SK-N-SH treated with all-trans-retinoic acid at 6 μM for 48 hours (cell line): ENCODE results near the gene LRIG2.

Source experiments
- ATAC-seq: fragments of 200-7000 bp; cut with Tn5 transposase; 3 replicates; pipeline ENCODE4 v1.9.1; 2020; ENCODE audit warnings: mild to moderate bottlenecking, moderate library complexity
- ARNTL ChIP-seq: fragments of 450-650 bp; formaldehyde crosslinking; IDR thresholded peaks from 2 replicates; pipeline ENCODE4 v1.5.0; 2020; ENCODE audit warnings: low read depth, mild to moderate bottlenecking, moderate library complexity, borderline replicate concordance
- CREB5 ChIP-seq: fragments of 250-450 bp; sonication (Bioruptor Pico); IDR thresholded peaks from 2 replicates; pipeline ENCODE4 v1.5.1; 2020; ENCODE audit warnings: low read depth, mild to moderate bottlenecking, moderate library complexity
- CSDC2 ChIP-seq: fragments of 250-450 bp; sonication (Bioruptor Pico); IDR thresholded peaks from 2 replicates; pipeline ENCODE4 v1.5.0; 2020; ENCODE audit warnings: mild to moderate bottlenecking, moderate library complexity
- CSRNP3 ChIP-seq: fragments of 250-450 bp; sonication (Bioruptor Pico); IDR thresholded peaks from 2 replicates; pipeline ENCODE4 v1.5.1; 2021; ENCODE audit warnings: mild to moderate bottlenecking, moderate library complexity
- ESRRG ChIP-seq: fragments of 250-450 bp; sonication (Bioruptor Pico); IDR thresholded peaks from 2 replicates; pipeline ENCODE4 v1.6.1; 2021; ENCODE audit warnings: mild to moderate bottlenecking
- GLIS3 ChIP-seq: fragments of 250-450 bp; sonication (Bioruptor Pico); IDR thresholded peaks from 2 replicates; pipeline ENCODE4 v1.5.0; 2020; ENCODE audit warnings: mild to moderate bottlenecking, moderate library complexity
- ISL1 ChIP-seq: fragments of 250-450 bp; sonication (Bioruptor Pico); IDR thresholded peaks from 2 replicates; pipeline ENCODE4 v2.1.2; 2022; ENCODE audit warnings: mild to moderate bottlenecking, moderate library complexity
- PATZ1 ChIP-seq: fragments of 250-450 bp; sonication (Bioruptor Pico); IDR thresholded peaks from 2 replicates; pipeline ENCODE4 v1.8.0; 2020; ENCODE audit warnings: mild to moderate bottlenecking, moderate library complexity, borderline replicate concordance
- POU6F1 ChIP-seq: fragments of 250-450 bp; sonication (Bioruptor Pico); IDR thresholded peaks from 2 replicates; pipeline ENCODE4 v1.8.0; 2021; ENCODE audit warnings: low read depth, mild to moderate bottlenecking, moderate library complexity, borderline replicate concordance
- PPARA ChIP-seq: fragments of 250-450 bp; sonication (Bioruptor Pico); IDR thresholded peaks from 2 replicates; pipeline ENCODE4 v1.5.0; 2020; ENCODE audit warnings: mild to moderate bottlenecking, borderline replicate concordance
- RARB ChIP-seq: fragments of 250-450 bp; sonication (Bioruptor Pico); IDR thresholded peaks from 2 replicates; pipeline ENCODE4 v1.8.0; 2021; ENCODE audit warnings: mild to moderate bottlenecking, moderate library complexity
- SNAI2 ChIP-seq: fragments of 250-450 bp; sonication (Bioruptor Pico); IDR thresholded peaks from 2 replicates; pipeline ENCODE4 v1.5.0; 2020; ENCODE audit warnings: mild to moderate bottlenecking, moderate library complexity
- TOX ChIP-seq: fragments of 250-450 bp; sonication (Bioruptor Pico); IDR thresholded peaks from 2 replicates; pipeline ENCODE4 v1.8.0; 2021; ENCODE audit warnings: mild to moderate bottlenecking, moderate library complexity, borderline replicate concordance
- TSHZ2 ChIP-seq: fragments of 250-450 bp; sonication (Bioruptor Pico); IDR thresholded peaks from 2 replicates; pipeline ENCODE4 v1.5.0; 2020; ENCODE audit warnings: mild to moderate bottlenecking, moderate library complexity
- ZC3H10 ChIP-seq: fragments of 250-450 bp; sonication (Bioruptor Pico); IDR thresholded peaks from 2 replicates; pipeline ENCODE4 v1.5.1; 2021; ENCODE audit warnings: mild to moderate bottlenecking, moderate library complexity
- ZFP3 ChIP-seq: fragments of 250-450 bp; sonication (Bioruptor Pico); IDR thresholded peaks from 2 replicates; pipeline ENCODE4 v1.5.0; 2020; ENCODE audit warnings: mild to moderate bottlenecking, moderate library complexity
- ZFP30 ChIP-seq: fragments of 450-650 bp; formaldehyde crosslinking; IDR thresholded peaks from 2 replicates; pipeline ENCODE4 v1.5.0; 2022; ENCODE audit warnings: mild to moderate bottlenecking, moderate library complexity
- ZNF565 ChIP-seq: fragments of 450-650 bp; formaldehyde crosslinking; conservative IDR thresholded peaks from 2 replicates; pipeline ENCODE4 v1.5.0; 2020; ENCODE audit warnings: low read depth, mild to moderate bottlenecking, moderate library complexity
- ZNF70 ChIP-seq: fragments of 450-650 bp; formaldehyde crosslinking; IDR thresholded peaks from 2 replicates; pipeline ENCODE4 v1.5.0; 2020; ENCODE audit warnings: mild to moderate bottlenecking, moderate library complexity
- ZNF8 ChIP-seq: fragments of 450-650 bp; formaldehyde crosslinking; IDR thresholded peaks from 2 replicates; pipeline ENCODE4 v1.5.0; 2020; ENCODE audit warnings: mild to moderate bottlenecking, moderate library complexity

The LRIG2 gene

GRCh38 chr1:113124366-113124765, 51.4 kb downstream of the LRIG2 start:
- TF ChIP-seq CSRNP3 (CRISPR knock-in tag): no peak
- no peak for TF ChIP-seq ZNF8 (CRISPR knock-in tag)
- TF ChIP-seq POU6F1: no peak
- TF ChIP-seq ISL1 (CRISPR knock-in tag): no peak
- no peak for TF ChIP-seq CREB5 (CRISPR knock-in tag)
- no peak for TF ChIP-seq RARB (CRISPR knock-in tag)
- TF ChIP-seq ZFP30 (CRISPR knock-in tag): no peak
- TF ChIP-seq ZNF70 (CRISPR knock-in tag): no peak
- no peak for TF ChIP-seq PPARA (CRISPR knock-in tag)
- TF ChIP-seq GLIS3 (CRISPR knock-in tag): no peak
- TF ChIP-seq ARNTL: no peak
- no peak for TF ChIP-seq ESRRG
- no peak for TF ChIP-seq TSHZ2
- TF ChIP-seq ZNF565 (CRISPR knock-in tag): no peak
- TF ChIP-seq ZFP3 (CRISPR knock-in tag): no peak
- no peak for ATAC-seq

- ATAC-seq: no peak
- no peak for TF ChIP-seq TOX (CRISPR knock-in tag)
- no peak for TF ChIP-seq CSRNP3 (CRISPR knock-in tag)
- no peak for TF ChIP-seq RARB (CRISPR knock-in tag)
- TF ChIP-seq PPARA (CRISPR knock-in tag): no peak
- no peak for TF ChIP-seq PATZ1 (CRISPR knock-in tag)
- TF ChIP-seq GLIS3 (CRISPR knock-in tag): no peak
- no peak for TF ChIP-seq SNAI2 (CRISPR knock-in tag)
- no peak for TF ChIP-seq ISL1 (CRISPR knock-in tag)
- TF ChIP-seq ZNF8 (CRISPR knock-in tag): no peak
- TF ChIP-seq ESRRG: no peak
- no peak for TF ChIP-seq ZFP30 (CRISPR knock-in tag)
- no peak for TF ChIP-seq CSDC2 (CRISPR knock-in tag)
- no peak for TF ChIP-seq POU6F1
- no peak for TF ChIP-seq ZNF565 (CRISPR knock-in tag)
- no peak for TF ChIP-seq ZC3H10 (CRISPR knock-in tag)
- TF ChIP-seq ZNF70 (CRISPR knock-in tag): no peak
Observed at GRCh38 chr1:113125517-113125916, 52.5 kb downstream of the LRIG2 start.
